Small intestine (tissue), 7 donors: ENCODE results near the gene FBXO24. TPM values are rescaled to one million over a fixed set of nuclear protein-coding genes. Genes with fewer than 3 reads are reported as not detected.
A peak's percentile ranks its signal among the peaks of the same experiment; 100 is the strongest.

Source experiments
- DNase-seq, 2 donors: peaks; one replicate each; pipeline versions ENCODE4 v3.0.0 to v3.0.0-alpha.2; 2013
- FAIRE-seq: peaks from 2 replicates; lab custom pipeline; 2012; peaks lifted over from hg19 to GRCh38; lab: Jason Lieb, UNC
- H3K27ac ChIP-seq, 3 donors: one replicate each; pipeline ENCODE4 v1.5.1; 2013; ENCODE audit warnings: low read length in 2 of 3, mild to moderate bottlenecking in 2 of 3, control low read depth in 1 of 3, inconsistent platforms in 1 of 3, low read depth in 1 of 3, moderate library complexity in 1 of 3
- H3K27me3 ChIP-seq, 3 donors: one replicate each; pipeline ENCODE4 v1.6.1; 2013; ENCODE audit warnings: low read length in 3 of 3, inconsistent platforms in 1 of 3; ENCODE audit not compliant: control insufficient read depth in 3 of 3, insufficient read depth in 3 of 3
- H3K36me3 ChIP-seq, 3 donors: one replicate each; pipeline ENCODE4 v1.6.1; 2013; ENCODE audit warnings: low read length in 3 of 3, inconsistent platforms in 1 of 3, low read depth in 1 of 3, mild to moderate bottlenecking in 1 of 3, moderate library complexity in 1 of 3; ENCODE audit not compliant: control insufficient read depth in 3 of 3, insufficient read depth in 2 of 3
- H3K4me1 ChIP-seq, 3 donors: one replicate each; pipeline ENCODE4 v1.6.1; 2013; ENCODE audit warnings: low read length in 2 of 3, inconsistent platforms in 1 of 3, low read depth in 1 of 3, mild to moderate bottlenecking in 1 of 3, moderate library complexity in 1 of 3; ENCODE audit not compliant: control insufficient read depth in 3 of 3, insufficient read depth in 2 of 3
- H3K4me3 ChIP-seq, 3 donors: one replicate each; pipeline ENCODE4 v1.5.1; 2013; ENCODE audit warnings: low read length in 3 of 3, control low read depth in 1 of 3, inconsistent platforms in 1 of 3, low read depth in 1 of 3, mild to moderate bottlenecking in 1 of 3, moderate library complexity in 1 of 3
- H3K9me3 ChIP-seq, 2 donors: one replicate each; pipeline ENCODE4 v1.6.1; 2013; ENCODE audit warnings: low read depth in 1 of 2, low read length in 1 of 2; ENCODE audit not compliant: control insufficient read depth in 2 of 2, insufficient read depth in 1 of 2
- WGBS, 3 donors: extraction: QIAGEN DNeasy Blood & Tissue Kit; methylation state at CpG; one replicate each; pipeline ENCODE4 v1.1.7; 2013; 5-methylcytosine and 5-hydroxymethylcytosine counted together
- polyA plus RNA-seq, 4 donors: library from polyadenylated mRNA; stranded (reverse) in 3 of 4; unstranded in 1 of 4; fragments of 200-250 nt in 3 of 4; fragments of 120-200 nt in 1 of 4; gene quantifications; one replicate each; pipeline versions ENCODE4 v1.2.1 to v1.2.3, GENCODE V29; 2013
- donor health status: healthy with polysubstance abuse.
- donor health status: control.
- donor health status: control.
- donor health status: Bipolar disorder and iron deficiency.
- donor health status: healthy.

The FBXO24 gene
- polyA plus RNA-seq, 4 donors, result 0.55 to 1.1 TPM; not detected in 2

- WGBS, 3 donors, result 85 to 88% (median 87%) methylated on average over 11 of the region's 11 CpGs
- Histone ChIP-seq H3K4me1 (peaks cover 0 to 30% (median 0%) of the 10 kb centered on the region in 3 donors), H3K36me3 (peaks cover 22 to 79% (median 25%) of the 10 kb centered on the region in 3 donors), H3K27me3 (no peaks in the 10 kb centered on the region), H3K9me3 (no peaks in the 10 kb centered on the region), H3K4me3 (no peak overlapping the region), H3K27ac (no peak overlapping the region)
- DNase-seq (no peak), FAIRE-seq (no peak)
Measured at GRCh38 chr7:100580466-100581283, 5.5 kb upstream of the FBXO24 start.

- no peak overlapping the region for H3K4me3 ChIP-seq
- H3K4me1 ChIP-seq, result peaks cover 0 to 33% (median 0%) of the 10 kb centered on the region in 3 donors
- DNase-seq (no peak), FAIRE-seq (no peak)
- H3K36me3 ChIP-seq, result peaks cover 14 to 64% (median 17%) of the 10 kb centered on the region in 3 donors
- H3K9me3 ChIP-seq, result no peaks in the 10 kb centered on the region
- H3K27me3 ChIP-seq, result no peaks in the 10 kb centered on the region
- whole genome bisulfite sequencing, 3 donors, result 49 to 76% (median 70%) methylated on average over 20 of the region's 20 CpGs
- H3K27ac ChIP-seq, result peak overlapping the region in 1 of 3 donors; percentile 29
Measured at GRCh38 chr7:100582041-100582579, 4.0 kb upstream of the FBXO24 start.

GRCh38 chr7:100582650-100583049 is 3.5 kb upstream of the FBXO24 start:
- Histone ChIP-seq H3K36me3 (peaks cover 9 to 59% (median 17%) of the 10 kb centered on the region in 3 donors), H3K9me3 (no peaks in the 10 kb centered on the region), H3K27ac (peak overlapping the region in 2 of 3 donors; percentile 29 to 97), H3K4me3 (peak overlapping the region in 1 of 3 donors; percentile 5), H3K27me3 (no peaks in the 10 kb centered on the region), H3K4me1 (peaks cover 0 to 33% (median 0%) of the 10 kb centered on the region in 3 donors)
- WGBS, 3 donors, result 68 to 70% (median 70%) methylated on average over 11 of the region's 11 CpGs
- DNase-seq (no peak), FAIRE-seq (no peak)

- Histone ChIP-seq H3K27ac (peak overlapping the region; percentile 27 to 97 (median 76)), H3K27me3 (no peaks in the 10 kb centered on the region), H3K4me3 (peak overlapping the region in 2 of 3 donors; percentile 79 to 83), H3K36me3 (peaks cover 7 to 52% (median 14%) of the 10 kb centered on the region in 3 donors), H3K9me3 (no peaks in the 10 kb centered on the region), H3K4me1 (peaks cover 0 to 33% (median 0%) of the 10 kb centered on the region in 3 donors)
- WGBS, 3 donors, result 33 to 56% (median 43%) methylated on average over 22 to 23 of the region's 23 CpGs
- FAIRE-seq, result no peak
- peak; percentile 56 to 74 for DNase-seq
Measured at GRCh38 chr7:100583132-100584053, 2.7 kb upstream of the FBXO24 start.

GRCh38 chr7:100584054-100584682 is 2.0 kb upstream of the FBXO24 start:
- Histone ChIP-seq H3K4me1 (peaks cover 0 to 33% (median 0%) of the 10 kb centered on the region in 3 donors), H3K9me3 (no peaks in the 10 kb centered on the region), H3K27me3 (peaks cover 0 to under 1% (median 0%) of the 10 kb centered on the region in 3 donors), H3K36me3 (peaks cover 7 to 44% (median 10%) of the 10 kb centered on the region in 3 donors), H3K4me3 (peak overlapping the region in 2 of 3 donors; percentile 79 to 83), H3K27ac (peak overlapping the region; percentile 78 to 97 (median 97))
- peak in 1 of 2 donors; percentile 55 for DNase-seq
- no peak for FAIRE-seq
- WGBS, 3 donors, result 28 to 48% (median 32%) methylated on average over 14 to 15 of the region's 15 CpGs

- peak overlapping the region; percentile 79 to 88 (median 83) for H3K4me3 ChIP-seq
- peaks cover 0 to 8% (median 0%) of the 10 kb centered on the region in 3 donors for H3K27me3 ChIP-seq
- peak; percentile 87 to 90 for DNase-seq
- 3 to 5% (median 4%) methylated on average over 19 to 20 of the region's 20 CpGs for WGBS, 3 donors
- no peak for FAIRE-seq
- H3K36me3 ChIP-seq, result peaks cover 7 to 37% (median 10%) of the 10 kb centered on the region in 3 donors
- H3K9me3 ChIP-seq, result no peaks in the 10 kb centered on the region
- peak overlapping the region; percentile 97 to 98 (median 97) for H3K27ac ChIP-seq
- peaks cover 0 to 37% (median 0%) of the 10 kb centered on the region in 3 donors for H3K4me1 ChIP-seq
Measured at GRCh38 chr7:100584683-100585510, 1.2 kb upstream of the FBXO24 start.
